Measurements from ENCODE around the gene ADAMTS9.
A peak's percentile ranks its signal among the peaks of the same experiment; 100 is the strongest.

ADAMTS9 gene

DNA sequence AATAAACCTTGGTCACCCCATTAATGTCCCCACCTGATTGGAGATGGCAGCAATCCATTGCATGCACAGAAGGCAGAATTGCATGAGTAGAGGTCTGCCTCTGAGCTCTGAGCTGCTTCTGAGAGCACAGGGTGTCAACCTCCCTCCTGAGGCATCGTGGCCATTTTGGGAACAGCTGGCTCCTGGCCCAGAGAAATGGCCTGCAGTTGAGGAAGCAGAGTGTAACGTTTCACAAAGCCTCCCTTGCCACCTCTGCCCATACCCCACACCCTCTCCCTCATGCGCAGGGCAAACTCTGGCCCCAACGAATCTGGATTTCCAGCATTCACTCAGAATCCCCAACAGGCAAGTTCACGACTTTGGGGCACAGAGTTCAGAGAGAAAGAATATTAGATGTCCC is 198.9 kb downstream of the ADAMTS9 start:
- Histone ChIP-seq H3K9me3 (ENCODE audit: control insufficient read depth, low read length) (no peaks in the 10 kb centered on the region), H2AFZ (peak overlapping the region; percentile 98), H3K27me3 (ENCODE audit: control insufficient read depth, insufficient read depth, low read length) (no peaks in the 10 kb centered on the region), H3K36me3 (ENCODE audit: control insufficient read depth, insufficient read depth, low read length) (no peaks in the 10 kb centered on the region), H3K4me1 (peaks cover 41% of the 10 kb centered on the region), H3K9ac (no peak overlapping the region), H3K27ac (peak overlapping the region; percentile 86), H3K79me2 (no peaks in the 10 kb centered on the region), H3K4me3 (ENCODE audit: low read depth, low read length) (peak overlapping the region; percentile 23), H3K4me2 (ENCODE audit: low read length) (peak overlapping the region; percentile 61)
- TF ChIP-seq, protein P1, sequence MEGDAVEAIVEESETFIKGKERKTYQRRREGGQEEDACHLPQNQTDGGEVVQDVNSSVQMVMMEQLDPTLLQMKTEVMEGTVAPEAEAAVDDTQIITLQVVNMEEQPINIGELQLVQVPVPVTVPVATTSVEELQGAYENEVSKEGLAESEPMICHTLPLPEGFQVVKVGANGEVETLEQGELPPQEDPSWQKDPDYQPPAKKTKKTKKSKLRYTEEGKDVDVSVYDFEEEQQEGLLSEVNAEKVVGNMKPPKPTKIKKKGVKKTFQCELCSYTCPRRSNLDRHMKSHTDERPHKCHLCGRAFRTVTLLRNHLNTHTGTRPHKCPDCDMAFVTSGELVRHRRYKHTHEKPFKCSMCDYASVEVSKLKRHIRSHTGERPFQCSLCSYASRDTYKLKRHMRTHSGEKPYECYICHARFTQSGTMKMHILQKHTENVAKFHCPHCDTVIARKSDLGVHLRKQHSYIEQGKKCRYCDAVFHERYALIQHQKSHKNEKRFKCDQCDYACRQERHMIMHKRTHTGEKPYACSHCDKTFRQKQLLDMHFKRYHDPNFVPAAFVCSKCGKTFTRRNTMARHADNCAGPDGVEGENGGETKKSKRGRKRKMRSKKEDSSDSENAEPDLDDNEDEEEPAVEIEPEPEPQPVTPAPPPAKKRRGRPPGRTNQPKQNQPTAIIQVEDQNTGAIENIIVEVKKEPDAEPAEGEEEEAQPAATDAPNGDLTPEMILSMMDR (IDR thresholded peaks at IDR 0.05), result no peak

DNA sequence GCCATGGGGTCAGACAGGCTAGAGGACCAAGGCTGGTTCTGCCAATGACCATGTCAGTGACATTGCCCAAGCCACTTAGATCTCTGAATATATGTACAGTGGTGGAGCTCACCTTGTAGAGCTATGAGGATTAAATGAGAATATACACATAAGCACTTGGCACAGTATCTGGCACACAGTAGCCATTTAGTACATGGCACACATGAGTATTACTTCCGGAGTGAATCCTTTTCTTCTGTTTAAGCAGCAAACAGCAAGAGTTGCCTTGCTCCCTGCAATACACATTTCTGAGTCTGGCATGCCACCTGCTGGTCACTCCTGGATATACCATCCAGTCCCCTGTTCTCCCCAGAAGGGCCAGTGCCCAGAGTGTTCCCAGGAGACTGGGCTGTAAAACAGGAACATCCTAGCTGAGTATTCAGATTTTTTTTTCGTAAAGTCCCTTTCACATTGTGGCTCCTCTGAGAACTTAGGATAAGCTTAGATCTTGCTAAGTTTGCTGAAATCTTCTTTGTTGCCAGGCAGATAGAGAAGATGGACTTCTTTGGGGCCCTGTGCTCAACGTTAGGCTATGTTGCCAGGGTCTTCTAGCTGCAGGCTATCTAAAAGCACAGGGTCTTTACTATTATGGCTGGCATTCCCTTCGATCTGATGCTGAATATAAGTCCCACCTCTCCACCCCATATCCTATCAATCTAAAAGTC is 203.4 kb downstream of the ADAMTS9 start:
- H3K4me2 ChIP-seq (ENCODE audit: low read length), result no peak overlapping the region
- TF ChIP-seq, protein P1 (IDR thresholded peaks at IDR 0.05), result peak; percentile 86
- H3K27ac ChIP-seq, result no peak overlapping the region

DNA sequence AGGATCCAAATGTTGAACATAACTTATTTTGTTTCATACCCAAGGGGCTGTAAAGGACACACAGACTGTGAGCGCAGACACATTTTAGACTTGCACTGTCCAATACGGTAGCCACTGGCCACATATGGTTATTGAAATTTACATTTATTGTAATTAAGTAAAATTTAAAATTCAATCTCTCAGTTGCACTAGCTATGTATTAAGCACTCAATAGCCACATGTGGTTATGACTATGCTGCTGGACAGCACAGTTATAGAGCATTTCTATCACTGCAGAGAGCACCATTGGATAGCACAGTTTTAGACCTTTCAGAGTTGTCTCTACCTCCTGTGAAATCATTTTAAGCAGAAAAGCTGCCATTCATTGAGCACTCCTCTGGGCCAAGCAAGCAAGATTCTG is 204.3 kb downstream of the ADAMTS9 start:
- TF ChIP-seq, protein P1 (IDR thresholded peaks at IDR 0.05), result no peak
- no peaks in the 10 kb centered on the region for H3K9me3 ChIP-seq (ENCODE audit: control insufficient read depth, low read length)
- no peaks in the 10 kb centered on the region for H3K36me3 ChIP-seq (ENCODE audit: control insufficient read depth, insufficient read depth, low read length)
- no peaks in the 10 kb centered on the region for H3K27me3 ChIP-seq (ENCODE audit: control insufficient read depth, insufficient read depth, low read length)
- no peak overlapping the region for H3K9ac ChIP-seq
- peaks cover 4% of the 10 kb centered on the region for H3K4me1 ChIP-seq
- no peak overlapping the region for H3K4me3 ChIP-seq (ENCODE audit: low read depth, low read length)
- H3K79me2 ChIP-seq, result no peaks in the 10 kb centered on the region
- no peak overlapping the region for H3K4me2 ChIP-seq (ENCODE audit: low read length)
- no peak overlapping the region for H3K27ac ChIP-seq
- no peak overlapping the region for H2AFZ ChIP-seq

More for the DNA sequence above, 203.4 kb downstream of the ADAMTS9 start:
- Histone ChIP-seq H3K4me1 (peaks cover 12% of the 10 kb centered on the region), H3K36me3 (ENCODE audit: control insufficient read depth, insufficient read depth, low read length) (no peaks in the 10 kb centered on the region), H3K79me2 (no peaks in the 10 kb centered on the region), H2AFZ (peak overlapping the region; percentile 59), H3K9ac (no peak overlapping the region), H3K27me3 (ENCODE audit: control insufficient read depth, insufficient read depth, low read length) (no peaks in the 10 kb centered on the region), H3K4me3 (ENCODE audit: low read depth, low read length) (no peak overlapping the region), H3K9me3 (ENCODE audit: control insufficient read depth, low read length) (no peaks in the 10 kb centered on the region)

DNA sequence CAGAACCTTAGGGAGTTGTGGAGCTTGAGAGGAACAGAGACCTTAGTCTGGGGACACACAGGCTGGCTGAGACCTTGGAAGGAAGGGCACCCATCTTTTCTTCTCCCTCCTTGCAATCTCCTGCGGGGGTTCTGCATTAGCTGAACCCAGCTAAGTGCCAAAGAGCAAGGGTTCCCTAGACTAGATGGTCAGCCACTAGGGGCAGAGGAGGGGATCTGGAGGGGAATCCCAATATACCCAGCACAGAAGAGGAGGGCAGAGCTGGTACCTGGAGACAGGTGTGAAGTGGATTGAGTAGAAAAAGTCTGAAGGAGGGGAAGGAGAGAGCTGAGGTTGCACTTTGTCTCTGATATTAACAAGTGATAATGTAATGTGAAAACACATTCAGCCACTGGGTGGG is 212.8 kb downstream of the ADAMTS9 start:
- H3K9ac ChIP-seq, result no peak overlapping the region
- H3K27me3 ChIP-seq (ENCODE audit: control insufficient read depth, insufficient read depth, low read length), result no peaks in the 10 kb centered on the region
- no peaks in the 10 kb centered on the region for H3K36me3 ChIP-seq (ENCODE audit: control insufficient read depth, insufficient read depth, low read length)
- no peaks in the 10 kb centered on the region for H3K9me3 ChIP-seq (ENCODE audit: control insufficient read depth, low read length)
- no peaks in the 10 kb centered on the region for H3K4me1 ChIP-seq
- no peaks in the 10 kb centered on the region for H3K79me2 ChIP-seq
- TF ChIP-seq, protein P1 (IDR thresholded peaks at IDR 0.05), result no peak
- H2AFZ ChIP-seq, result no peak overlapping the region
- no peak overlapping the region for H3K4me2 ChIP-seq (ENCODE audit: low read length)
- H3K4me3 ChIP-seq (ENCODE audit: low read depth, low read length), result no peak overlapping the region
- no peak overlapping the region for H3K27ac ChIP-seq

DNA sequence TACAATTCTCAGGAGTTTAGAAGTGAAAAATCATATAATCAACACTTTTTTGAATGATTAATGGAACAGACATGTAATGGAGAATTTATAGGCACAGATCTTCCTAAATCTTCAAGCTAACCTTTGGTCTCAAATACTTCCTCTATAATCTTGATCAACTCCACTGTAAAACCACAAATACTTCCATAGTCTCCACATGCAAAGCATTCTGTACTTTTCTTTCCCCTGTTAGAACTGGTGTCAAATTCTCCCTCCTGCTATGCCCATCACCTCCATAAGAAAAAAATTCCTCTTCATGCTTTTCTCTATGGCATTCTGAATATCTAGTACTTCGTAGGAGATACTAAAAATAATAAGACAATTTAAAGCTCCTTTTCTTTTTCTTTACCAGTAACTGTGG is 214.3 kb downstream of the ADAMTS9 start:
- no peaks in the 10 kb centered on the region for H3K9me3 ChIP-seq (ENCODE audit: control insufficient read depth, low read length)
- no peaks in the 10 kb centered on the region for H3K4me1 ChIP-seq
- no peaks in the 10 kb centered on the region for H3K79me2 ChIP-seq
- no peak overlapping the region for H3K9ac ChIP-seq
- TF ChIP-seq, protein P1 (IDR thresholded peaks at IDR 0.05), result no peak
- H3K36me3 ChIP-seq (ENCODE audit: control insufficient read depth, insufficient read depth, low read length), result no peaks in the 10 kb centered on the region
- no peak overlapping the region for H3K27ac ChIP-seq
- no peak overlapping the region for H3K4me3 ChIP-seq (ENCODE audit: low read depth, low read length)
- no peaks in the 10 kb centered on the region for H3K27me3 ChIP-seq (ENCODE audit: control insufficient read depth, insufficient read depth, low read length)
- no peak overlapping the region for H3K4me2 ChIP-seq (ENCODE audit: low read length)
- H2AFZ ChIP-seq, result no peak overlapping the region

Measured in parathyroid adenoma (tissue), 2 donors.